Activated CD4-positive, alpha-beta T cell treated with anti-CD3 and anti-CD28 coated beads for 36 hours (primary cell): Measurements from ENCODE around the gene KCNN3. TPM values are rescaled to one million over a fixed set of nuclear protein-coding genes. Genes with fewer than 3 reads are reported as not detected.

Experiments used
- ATAC-seq: fragments of 200-7000 bp; cut with Tn5 transposase; one replicate; pipeline ENCODE4 v1.10.0; 2021; ENCODE audit warnings: mild to moderate bottlenecking, moderate library complexity
- CTCF ChIA-PET: fragments of 350-600 bp; sonication (Branson Sonifier 250); formaldehyde crosslinking; loops from one replicate; lab custom pipeline; 2021; ENCODE audit warnings: antibody characterized with exemption; lab: Charles Lee
- POLR2A ChIA-PET: fragments of 350-600 bp; sonication (Branson Sonifier 250); formaldehyde crosslinking; loops from one replicate; lab custom pipeline; 2021; ENCODE audit warnings: antibody characterized with exemption, inconsistent platforms; lab: Charles Lee
- DNase-seq: peaks from one replicate; pipeline ENCODE4 v3.0.0-alpha.2; 2020
- H3K27ac Mint-ChIP-seq: one replicate; pipeline ENCODE4 v1.8.0; 2021; ENCODE audit warnings: mixed read lengths
- H3K27me3 Mint-ChIP-seq: one replicate; pipeline ENCODE4 v1.8.0; 2021; ENCODE audit warnings: mixed read lengths
- H3K36me3 Mint-ChIP-seq: one replicate; pipeline ENCODE4 v1.8.0; 2021; ENCODE audit warnings: low read depth, mixed read lengths
- H3K4me1 Mint-ChIP-seq: one replicate; pipeline ENCODE4 v1.8.0; 2021; ENCODE audit warnings: mixed read lengths
- H3K4me3 Mint-ChIP-seq: one replicate; pipeline ENCODE4 v1.8.0; 2021; ENCODE audit warnings: mild to moderate bottlenecking, moderate library complexity, mixed read lengths
- H3K9me3 Mint-ChIP-seq: one replicate; pipeline ENCODE4 v1.8.0; 2021; ENCODE audit warnings: low read depth, mixed read lengths
- intact Hi-C, 2 experiments: fragments of 100-400 bp; cut with DNase I in 1 of 2; cut with micrococcal nuclease in 1 of 2; formaldehyde crosslinking; loops; one replicate each; pipeline versions ENCODE4 v1.14.2 to v1.15.1; 2022 to 2024; cut with DNase I, micrococcal nuclease
- total RNA-seq, 2 experiments: library from RNA; stranded (reverse); gene quantifications; one replicate each; pipeline ENCODE4 v1.2.3, GENCODE V29; 2021

KCNN3 gene
- total RNA-seq, 2 experiments from 2014 or later: 0.18 to 0.25 TPM

DNA sequence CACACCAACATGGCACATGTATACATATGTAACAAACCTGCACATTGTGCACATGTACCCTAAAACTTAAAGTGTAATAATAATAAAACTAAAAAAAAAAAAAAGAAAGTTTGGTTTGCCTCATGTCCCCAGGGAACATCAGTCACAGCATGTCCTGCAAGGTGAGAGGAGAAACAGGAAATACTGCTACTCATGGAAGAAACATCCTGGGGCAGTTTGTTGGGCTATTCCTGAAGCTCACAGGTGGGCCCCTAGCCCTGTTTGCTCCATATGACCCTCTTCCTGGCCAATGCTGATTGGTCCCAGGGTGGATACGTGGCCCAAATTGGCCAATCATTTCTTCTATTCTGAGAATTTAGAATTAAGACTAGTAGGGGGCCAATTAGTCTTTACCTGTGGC, 158.7 kb downstream of the KCNN3 start:
- CTCF ChIA-PET: no interaction called here
- H3K4me1 Mint-ChIP-seq: no peaks in the 10 kb centered on the region
- no peaks in the 10 kb centered on the region for H3K9me3 Mint-ChIP-seq
- H3K36me3 Mint-ChIP-seq: no peaks in the 10 kb centered on the region
- no peak overlapping the region for H3K4me3 Mint-ChIP-seq
- DNase-seq (no peak), ATAC-seq (no peak)
- POLR2A ChIA-PET: no interaction called here
- H3K27ac Mint-ChIP-seq: no peak overlapping the region
- intact Hi-C loops: no loop called here
- H3K27me3 Mint-ChIP-seq: no peaks in the 10 kb centered on the region

DNA sequence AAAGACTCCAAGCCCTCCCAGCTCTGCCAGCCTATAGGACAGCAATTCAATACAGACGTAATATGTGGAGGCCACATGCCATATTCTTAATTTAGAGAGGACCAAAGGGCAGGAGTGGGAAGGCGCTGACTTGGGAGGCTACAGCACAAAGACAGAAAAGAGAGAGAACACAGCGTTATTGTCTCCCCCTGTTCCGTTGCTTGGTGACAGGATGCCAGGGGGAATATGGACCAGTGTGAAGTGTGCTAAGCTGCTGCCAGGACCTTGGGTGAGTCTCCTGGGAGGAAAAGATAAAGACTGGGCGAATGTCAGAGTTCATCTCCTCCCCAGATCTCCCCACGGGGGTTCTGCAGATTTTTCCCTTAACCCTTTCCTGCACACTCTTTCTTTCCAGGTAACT, 160.0 kb downstream of the KCNN3 start:
- no peaks in the 10 kb centered on the region for H3K27me3 Mint-ChIP-seq
- H3K9me3 Mint-ChIP-seq: no peaks in the 10 kb centered on the region

DNA sequence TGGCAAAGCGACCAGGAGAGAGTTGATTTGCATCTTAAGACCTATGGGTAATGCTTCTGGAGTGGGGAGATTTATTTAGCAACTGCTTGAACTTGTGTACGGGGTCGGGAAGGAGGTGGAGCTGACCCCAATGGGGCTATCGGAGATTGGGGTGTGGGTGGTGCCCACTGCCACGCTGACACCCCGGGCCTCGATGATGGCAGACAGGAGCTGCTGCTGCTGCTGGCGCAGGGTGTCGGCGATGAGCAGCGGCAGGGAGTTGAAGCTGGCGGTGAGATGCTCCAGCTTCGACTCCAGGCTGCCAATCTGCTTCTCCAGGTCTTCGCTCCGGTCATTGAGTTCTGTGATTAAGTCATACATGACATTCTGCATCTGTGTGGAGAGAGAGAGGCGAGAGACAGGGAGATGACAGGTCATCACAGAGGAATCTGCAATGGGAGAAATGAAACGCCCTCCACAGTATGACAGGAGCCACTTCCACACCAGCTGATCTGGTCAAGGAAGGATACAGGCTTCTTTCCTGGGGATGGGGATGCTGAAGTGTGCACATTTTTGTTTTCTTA, 162.1 kb downstream of the KCNN3 start:
- CTCF ChIA-PET: interaction anchor here (0.6 kb wide), 1 partner anchor 236 kb away, joined by 3 read pairs; no protein-coding TSS in a partner anchor

More for the DNA sequence above, 160.0 kb downstream of the KCNN3 start:
- ChIA-PET CTCF (interaction anchor here (0.6 kb wide), 1 partner anchor 110 kb away, joined by 5 read pairs; no protein-coding TSS in a partner anchor), POLR2A (no interaction called here)
- H3K4me1 Mint-ChIP-seq: peaks cover 6% of the 10 kb centered on the region
- H3K36me3 Mint-ChIP-seq: no peaks in the 10 kb centered on the region
- no peak for DNase-seq
- H3K4me3 Mint-ChIP-seq: no peak overlapping the region
- intact Hi-C loops: no loop called here
- no peak overlapping the region for H3K27ac Mint-ChIP-seq
- no peak for ATAC-seq

DNA sequence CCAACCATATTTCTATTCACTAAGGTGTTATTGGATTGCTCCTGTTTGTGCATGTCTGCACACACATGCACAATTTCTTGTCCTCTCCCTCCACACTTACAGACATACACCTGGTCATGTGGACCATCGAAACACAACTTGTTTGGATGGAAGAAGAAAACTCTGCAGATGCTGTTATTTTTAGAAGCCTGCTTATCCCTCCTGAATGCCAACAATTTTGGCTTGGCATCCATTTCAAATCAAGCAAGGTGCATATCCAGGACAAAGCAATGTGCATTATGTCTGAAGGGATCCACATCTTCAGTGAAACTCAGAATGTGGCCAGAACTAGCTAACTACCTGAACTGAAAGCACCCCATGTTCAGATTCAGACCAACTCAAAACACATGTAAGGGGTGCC, 163.2 kb downstream of the KCNN3 start:
- Mint-ChIP-seq H3K36me3 (no peaks in the 10 kb centered on the region), H3K4me1 (peaks cover 6% of the 10 kb centered on the region), H3K4me3 (no peak overlapping the region), H3K27ac (no peak overlapping the region), H3K27me3 (no peaks in the 10 kb centered on the region), H3K9me3 (no peaks in the 10 kb centered on the region)
- ATAC-seq (no peak), DNase-seq (no peak)
- intact Hi-C loops: no loop called here
- POLR2A ChIA-PET: interaction anchor here (0.6 kb wide), 1 partner anchor 267 kb away, joined by 3 read pairs; no protein-coding TSS in a partner anchor
- CTCF ChIA-PET: no interaction called here

More for the DNA sequence above, 162.1 kb downstream of the KCNN3 start:
- Mint-ChIP-seq H3K36me3 (no peaks in the 10 kb centered on the region), H3K9me3 (no peaks in the 10 kb centered on the region), H3K27ac (no peak overlapping the region), H3K4me3 (no peak overlapping the region), H3K4me1 (peaks cover 6% of the 10 kb centered on the region), H3K27me3 (no peaks in the 10 kb centered on the region)
- intact Hi-C loops: no loop called here
- DNase-seq (no peak), ATAC-seq (no peak)
- POLR2A ChIA-PET: interaction anchor here (0.7 kb wide), 1 partner anchor 9 kb away, joined by 3 read pairs; no protein-coding TSS in a partner anchor

DNA sequence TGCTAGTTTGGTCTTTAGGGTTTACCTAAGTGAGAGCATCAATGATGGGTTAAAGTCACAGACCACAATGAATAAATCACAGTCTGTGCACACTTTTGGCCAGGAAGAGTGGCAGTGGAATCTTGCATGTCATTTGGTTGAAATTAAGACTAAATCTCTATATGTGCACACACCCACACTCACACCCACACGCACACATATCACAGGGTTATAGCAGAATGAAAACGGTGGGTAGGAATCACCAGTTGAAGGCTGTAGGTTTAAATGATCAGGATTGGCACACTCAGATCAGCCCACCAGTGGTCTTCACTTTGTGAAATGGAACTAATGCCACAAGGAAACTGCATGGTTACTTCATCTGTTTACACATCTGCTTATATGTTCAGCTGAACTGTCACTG, 164.5 kb downstream of the KCNN3 start:
- Mint-ChIP-seq H3K9me3 (no peaks in the 10 kb centered on the region), H3K27ac (no peak overlapping the region)

DNA sequence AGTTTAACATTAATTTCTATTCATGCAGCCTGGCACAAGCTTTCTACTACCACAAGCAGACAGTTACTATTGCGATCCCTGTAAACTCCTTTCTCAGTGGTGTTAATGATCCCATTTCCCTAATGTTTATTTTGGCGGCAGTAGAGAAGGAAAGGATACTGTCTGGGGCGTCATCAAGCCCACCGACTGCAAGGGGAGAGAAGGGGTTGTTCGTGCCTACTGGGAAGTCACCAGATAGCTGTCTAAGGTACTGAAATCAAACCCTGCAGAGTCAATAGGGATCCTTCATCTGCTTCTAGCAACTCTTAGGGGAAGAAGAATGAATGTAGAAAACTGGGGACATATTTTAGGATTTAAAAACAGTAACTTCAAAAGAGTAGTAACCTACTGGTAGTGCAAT, 166.9 kb downstream of the KCNN3 start:
- CTCF ChIA-PET: interaction anchor here (0.6 to 1.8 kb wide), 3 partner anchors 33 to 156 kb away, joined by 3 to 5 read pairs (median 4); no protein-coding TSS in a partner anchor
- intact Hi-C loops: no loop called here
- H3K4me3 Mint-ChIP-seq: no peak overlapping the region
- no peaks in the 10 kb centered on the region for H3K27me3 Mint-ChIP-seq
- DNase-seq: no peak
- peaks cover 12% of the 10 kb centered on the region for H3K4me1 Mint-ChIP-seq
- no peak for ATAC-seq
- H3K9me3 Mint-ChIP-seq: no peaks in the 10 kb centered on the region
- no peak overlapping the region for H3K27ac Mint-ChIP-seq
- H3K36me3 Mint-ChIP-seq: no peaks in the 10 kb centered on the region
- POLR2A ChIA-PET: no interaction called here

More for the DNA sequence above, 164.5 kb downstream of the KCNN3 start:
- ChIA-PET POLR2A (no interaction called here), CTCF (interaction anchor here (0.6 kb wide), 1 partner anchor 239 kb away, joined by 3 read pairs; no protein-coding TSS in a partner anchor)
- no peaks in the 10 kb centered on the region for H3K27me3 Mint-ChIP-seq
- no peaks in the 10 kb centered on the region for H3K36me3 Mint-ChIP-seq
- no peak for ATAC-seq
- no peak overlapping the region for H3K4me3 Mint-ChIP-seq
- peaks cover 6% of the 10 kb centered on the region for H3K4me1 Mint-ChIP-seq
- intact Hi-C loops: no loop called here
- no peak for DNase-seq

DNA sequence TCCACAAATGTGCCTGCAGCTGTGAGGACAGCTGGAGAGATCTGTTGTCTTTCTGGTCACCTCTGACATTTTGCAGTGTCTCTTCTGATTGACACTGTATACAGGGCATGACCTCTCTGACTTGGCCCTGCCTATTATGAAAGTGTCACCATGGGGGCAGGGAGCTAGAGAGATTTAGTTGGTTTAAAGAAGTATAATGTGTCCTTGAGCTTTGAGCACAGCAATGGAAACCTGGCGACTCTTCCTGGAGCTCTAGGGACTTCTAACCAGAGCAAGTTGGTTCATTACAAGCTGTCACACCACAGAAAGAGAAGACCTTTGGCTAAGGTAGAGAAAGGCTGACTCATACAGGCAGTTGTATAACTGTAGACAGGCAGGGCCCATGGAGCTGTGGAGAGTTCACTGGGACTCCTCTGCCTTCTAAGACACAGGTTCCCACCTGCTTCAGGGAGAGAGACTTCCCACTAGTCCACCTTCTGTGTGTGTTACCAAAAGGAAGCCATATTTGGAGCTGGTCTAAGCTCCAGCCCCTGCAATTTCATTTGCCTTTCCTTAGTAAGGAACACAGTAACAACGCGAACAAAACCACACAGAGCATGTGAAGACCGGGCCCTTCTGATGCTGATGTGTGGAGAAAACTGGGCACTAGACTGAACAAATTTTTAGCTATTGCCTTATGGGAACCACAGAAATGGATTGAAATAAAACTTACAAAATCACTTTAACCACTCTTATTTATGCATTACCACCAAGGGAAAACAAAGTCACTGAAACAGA, 171.6 kb downstream of the KCNN3 start:
- intact Hi-C loops: loop anchor here in 1 of 2 experiments (2.0 kb wide), 1 partner anchor 38 kb away; no protein-coding TSS in a partner anchor
- Mint-ChIP-seq H3K36me3 (no peaks in the 10 kb centered on the region), H3K27ac (no peak overlapping the region), H3K4me3 (no peak overlapping the region), H3K9me3 (no peaks in the 10 kb centered on the region), H3K27me3 (peaks cover 1% of the 10 kb centered on the region), H3K4me1 (peaks cover 7% of the 10 kb centered on the region)
- POLR2A ChIA-PET: interaction anchor here (0.5 to 0.9 kb wide), 4 partner anchors 9 to 314 kb away, joined by 3 to 4 read pairs (median 3); no protein-coding TSS in a partner anchor
- peak; percentile 96 for ATAC-seq
- CTCF ChIA-PET: interaction anchor here (0.6 to 1.3 kb wide), 7 partner anchors 29 to 369 kb away, joined by 3 to 6 read pairs (median 3); no protein-coding TSS in a partner anchor
- peak; percentile 44 for DNase-seq

DNA sequence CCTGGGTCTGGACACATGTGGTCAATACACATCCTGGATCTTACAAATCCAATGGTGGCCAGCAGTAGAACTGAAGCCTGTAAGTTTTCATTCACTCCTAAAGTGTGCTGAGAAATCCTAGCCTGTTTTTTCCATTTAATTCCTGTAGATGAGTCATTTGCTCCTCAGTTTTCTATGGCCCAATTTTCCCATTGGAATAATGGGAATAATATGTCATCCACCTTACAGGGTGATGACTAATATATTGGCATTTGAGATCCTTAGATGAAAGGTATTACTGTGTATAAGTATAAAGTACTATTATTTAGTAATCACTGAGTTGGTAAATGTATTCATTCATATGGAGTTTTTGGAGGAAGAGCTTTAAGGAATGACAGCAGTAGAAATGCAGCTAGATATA, 172.4 kb downstream of the KCNN3 start:
- intact Hi-C loops: loop anchor here in 1 of 2 experiments (2.0 kb wide), 1 partner anchor 39 kb away; no protein-coding TSS in a partner anchor
- CTCF ChIA-PET: interaction anchor here (0.6 to 1.3 kb wide), 2 partner anchors 28 to 79 kb away, joined by 3 to 6 read pairs; no protein-coding TSS in a partner anchor
- ATAC-seq: no peak
- no peaks in the 10 kb centered on the region for H3K36me3 Mint-ChIP-seq
- no peak for DNase-seq
- H3K4me3 Mint-ChIP-seq: no peak overlapping the region
- H3K27me3 Mint-ChIP-seq: peaks cover 1% of the 10 kb centered on the region
- H3K9me3 Mint-ChIP-seq: no peaks in the 10 kb centered on the region
- no peak overlapping the region for H3K27ac Mint-ChIP-seq
- POLR2A ChIA-PET: interaction anchor here (0.8 to 0.9 kb wide), 2 partner anchors 15 to 84 kb away, joined by 3 read pairs; no protein-coding TSS in a partner anchor
- peaks cover 7% of the 10 kb centered on the region for H3K4me1 Mint-ChIP-seq

DNA sequence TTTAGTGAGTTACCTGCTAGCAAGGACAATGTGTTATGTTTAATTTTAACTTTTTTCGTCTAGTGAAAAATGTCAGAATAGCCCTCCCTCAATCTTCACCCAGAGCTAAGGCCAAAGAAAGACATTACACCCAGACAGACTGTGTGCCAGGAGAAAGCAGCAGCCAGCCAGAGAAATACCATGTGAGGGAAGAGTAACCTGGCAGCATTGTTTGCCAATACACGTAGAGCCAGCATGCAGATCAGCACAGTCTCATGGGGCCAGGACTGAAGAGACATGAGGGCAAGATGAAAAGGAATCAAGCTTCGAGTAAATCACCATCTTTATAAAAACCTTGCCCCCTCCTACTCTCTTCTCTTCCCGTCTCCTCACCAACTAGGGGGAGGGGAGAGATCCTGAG, 173.6 kb downstream of the KCNN3 start:
- Mint-ChIP-seq H3K4me3 (no peak overlapping the region), H3K9me3 (no peaks in the 10 kb centered on the region), H3K4me1 (peaks cover 7% of the 10 kb centered on the region), H3K36me3 (no peaks in the 10 kb centered on the region), H3K27me3 (peaks cover 1% of the 10 kb centered on the region), H3K27ac (no peak overlapping the region)
- intact Hi-C loops: no loop called here
- ATAC-seq (no peak), DNase-seq (no peak)
- POLR2A ChIA-PET: interaction anchor here (0.6 kb wide), 1 partner anchor 41 kb away, joined by 3 read pairs; no protein-coding TSS in a partner anchor
- CTCF ChIA-PET: interaction anchor here (0.7 kb wide), 1 partner anchor 102 kb away, joined by 4 read pairs; no protein-coding TSS in a partner anchor

DNA sequence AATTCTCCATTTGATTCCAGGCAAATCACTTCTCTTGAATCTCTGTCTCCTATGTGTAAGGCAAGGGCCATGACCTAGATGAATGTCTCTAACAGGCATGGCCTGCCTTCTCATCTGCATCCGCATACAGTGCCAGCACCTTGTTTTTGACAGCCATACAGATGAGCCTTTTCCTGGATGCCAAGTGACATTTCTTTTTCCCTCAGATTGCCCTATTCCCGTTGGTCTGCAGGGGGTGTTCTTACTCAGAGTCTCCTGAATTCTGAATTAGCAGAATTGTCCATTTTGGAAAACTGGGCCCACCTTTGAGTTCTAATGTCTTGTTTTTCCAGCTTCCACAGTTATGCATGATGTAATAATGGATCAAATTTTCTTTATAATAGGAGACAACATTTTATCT, 174.1 kb downstream of the KCNN3 start:
- peaks cover 1% of the 10 kb centered on the region for H3K27me3 Mint-ChIP-seq
- H3K4me1 Mint-ChIP-seq: peaks cover 7% of the 10 kb centered on the region
- ChIA-PET POLR2A (interaction anchor here (0.6 kb wide), 1 partner anchor 41 kb away, joined by 3 read pairs; no protein-coding TSS in a partner anchor), CTCF (no interaction called here)
- no peaks in the 10 kb centered on the region for H3K9me3 Mint-ChIP-seq
- H3K36me3 Mint-ChIP-seq: no peaks in the 10 kb centered on the region
- no peak for ATAC-seq
- intact Hi-C loops: no loop called here
- no peak overlapping the region for H3K27ac Mint-ChIP-seq
- no peak for DNase-seq
- no peak overlapping the region for H3K4me3 Mint-ChIP-seq

DNA sequence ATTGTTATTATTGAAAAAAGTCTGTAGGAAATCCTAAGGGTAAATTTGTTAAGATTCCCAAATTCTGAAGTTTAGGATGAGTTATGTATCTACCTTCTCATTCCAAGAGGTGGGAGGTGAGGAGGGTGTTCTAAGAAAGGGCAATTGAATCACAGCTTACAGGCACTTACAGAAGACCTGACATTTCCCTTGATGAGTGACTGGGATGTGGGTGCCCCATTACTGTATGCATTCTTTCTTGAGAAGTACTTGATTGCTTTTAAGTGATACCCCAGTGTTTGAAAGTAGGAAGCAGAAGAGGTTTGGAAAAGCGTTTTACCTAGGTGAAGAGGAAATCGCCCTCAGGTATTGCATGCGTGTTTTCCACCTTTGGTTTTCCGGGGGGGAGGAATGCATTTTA, 175.1 kb downstream of the KCNN3 start:
- Mint-ChIP-seq H3K4me3 (no peak overlapping the region), H3K4me1 (peaks cover 7% of the 10 kb centered on the region), H3K27ac (no peak overlapping the region), H3K36me3 (no peaks in the 10 kb centered on the region), H3K27me3 (peaks cover 1% of the 10 kb centered on the region), H3K9me3 (no peaks in the 10 kb centered on the region)
- ChIA-PET POLR2A (no interaction called here), CTCF (no interaction called here)
- ATAC-seq (no peak), DNase-seq (no peak)
- intact Hi-C loops: no loop called here
